Fibroblast of skin of right quadriceps (primary cell): ENCODE results near the gene MTAP.

Source experiments
- DNase-seq: peaks from one replicate; pipeline ENCODE4 v3.0.0-alpha.2; 2013

The MTAP gene

DNA sequence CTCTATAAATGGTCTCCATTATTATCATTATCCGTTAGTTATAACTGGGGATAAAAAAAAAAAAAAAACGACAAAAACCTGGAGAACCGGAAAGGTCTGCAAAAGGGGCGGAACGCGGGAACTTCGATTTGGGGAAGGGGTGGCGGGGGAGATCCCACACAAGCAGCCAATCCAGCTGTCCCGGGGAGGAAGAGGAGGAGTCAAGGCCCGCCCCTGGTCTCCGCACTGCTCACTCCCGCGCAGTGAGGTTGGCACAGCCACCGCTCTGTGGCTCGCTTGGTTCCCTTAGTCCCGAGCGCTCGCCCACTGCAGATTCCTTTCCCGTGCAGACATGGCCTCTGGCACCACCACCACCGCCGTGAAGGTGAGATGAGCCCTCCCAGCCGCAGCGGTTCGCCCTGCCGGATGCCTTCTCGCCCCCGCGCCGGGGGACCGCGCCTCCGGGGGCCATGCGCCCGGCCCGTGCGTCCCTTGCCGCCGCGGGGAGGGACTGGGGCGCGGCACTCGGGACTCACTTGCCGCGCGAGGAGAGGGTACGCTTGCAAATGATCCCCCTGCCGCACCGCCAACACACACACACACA lies at the start of gene MTAP:
Gene MTAP (plus strand): TSS at position 219 of the 583 bp plus-strand sequence. CDS start 113 bp downstream, at position 332.
- DNase-seq = peak; percentile 94

- no peak for DNase-seq
These were observed 48.9 kb upstream of the MTAP start for GRCh38 chr9:21753523-21753922.

- no peak for DNase-seq
These were observed 47.7 kb upstream of the MTAP start for GRCh38 chr9:21754741-21755140.

GRCh38 chr9:21758540-21758939 lies 43.9 kb upstream of the MTAP start:
- DNase-seq = no peak

DNA sequence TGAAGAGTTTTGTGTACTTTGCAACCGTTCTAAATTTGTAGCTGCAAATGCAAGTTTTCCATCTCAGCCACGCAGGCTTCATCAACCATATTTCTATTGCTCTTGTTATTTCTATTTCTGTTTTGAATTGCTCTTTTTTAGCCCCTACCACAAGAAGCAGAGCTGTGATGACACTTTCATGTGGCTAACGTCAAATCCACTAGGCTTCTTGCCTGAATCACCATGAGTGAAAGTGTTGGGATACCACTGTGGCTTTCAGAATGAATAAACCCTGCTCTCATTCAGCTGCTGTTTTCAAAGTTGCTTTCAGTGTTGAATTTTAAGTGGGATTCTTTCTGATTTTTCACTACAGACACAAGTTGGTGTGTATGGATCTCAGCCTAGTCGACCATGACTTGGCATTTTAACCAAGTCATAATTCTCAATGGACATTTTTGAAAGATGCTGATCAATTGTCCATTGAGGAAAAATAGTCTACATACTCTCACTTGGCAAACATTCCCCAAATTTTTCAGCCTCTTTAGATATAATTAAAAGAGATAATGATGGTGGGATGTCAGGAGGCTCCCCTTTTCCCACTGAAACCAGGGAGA lies 41.0 kb upstream of the MTAP start:
- no peak for DNase-seq

DNA sequence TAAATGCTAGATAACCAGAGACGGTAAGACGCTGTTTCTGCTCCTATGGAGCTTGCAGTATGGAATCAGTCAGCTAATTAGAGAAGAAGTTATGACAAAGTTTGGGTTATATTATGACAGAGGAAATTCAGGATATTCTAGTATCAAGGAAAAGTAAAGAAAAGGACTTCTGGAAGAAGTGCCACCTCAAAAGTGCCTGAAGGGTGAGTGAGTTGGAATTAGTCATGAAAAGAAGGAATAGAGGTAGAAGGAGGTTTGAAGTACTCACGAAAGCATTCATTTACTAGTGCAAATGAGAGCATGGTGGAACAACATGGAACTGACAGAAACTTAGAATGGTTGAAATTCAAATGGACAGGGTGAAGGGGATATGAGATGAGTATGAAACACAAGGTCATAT lies 40.4 kb upstream of the MTAP start:
- no peak for DNase-seq

DNA sequence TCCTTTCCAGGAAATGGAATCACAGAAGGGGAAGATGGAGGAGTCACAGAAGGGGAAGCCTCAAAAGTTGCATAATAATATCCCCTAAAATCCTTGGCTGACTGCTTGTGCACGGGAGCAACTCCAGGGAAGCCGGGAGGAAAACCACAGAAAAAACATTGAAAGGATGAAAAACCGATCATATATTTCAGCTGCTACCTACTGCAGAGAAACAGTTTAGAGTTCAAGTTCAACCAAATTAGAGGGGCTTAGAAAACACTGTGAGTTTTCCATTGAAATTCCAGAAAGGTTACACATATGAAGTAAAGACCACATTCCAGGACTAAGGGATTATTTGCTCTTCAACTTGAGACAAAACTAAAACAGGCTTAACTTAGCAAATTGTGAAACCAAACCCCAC lies 37.6 kb upstream of the MTAP start:
- DNase-seq = peak; percentile 84

GRCh38 chr9:21766096-21766495 lies 36.3 kb upstream of the MTAP start:
- DNase-seq = no peak

DNA sequence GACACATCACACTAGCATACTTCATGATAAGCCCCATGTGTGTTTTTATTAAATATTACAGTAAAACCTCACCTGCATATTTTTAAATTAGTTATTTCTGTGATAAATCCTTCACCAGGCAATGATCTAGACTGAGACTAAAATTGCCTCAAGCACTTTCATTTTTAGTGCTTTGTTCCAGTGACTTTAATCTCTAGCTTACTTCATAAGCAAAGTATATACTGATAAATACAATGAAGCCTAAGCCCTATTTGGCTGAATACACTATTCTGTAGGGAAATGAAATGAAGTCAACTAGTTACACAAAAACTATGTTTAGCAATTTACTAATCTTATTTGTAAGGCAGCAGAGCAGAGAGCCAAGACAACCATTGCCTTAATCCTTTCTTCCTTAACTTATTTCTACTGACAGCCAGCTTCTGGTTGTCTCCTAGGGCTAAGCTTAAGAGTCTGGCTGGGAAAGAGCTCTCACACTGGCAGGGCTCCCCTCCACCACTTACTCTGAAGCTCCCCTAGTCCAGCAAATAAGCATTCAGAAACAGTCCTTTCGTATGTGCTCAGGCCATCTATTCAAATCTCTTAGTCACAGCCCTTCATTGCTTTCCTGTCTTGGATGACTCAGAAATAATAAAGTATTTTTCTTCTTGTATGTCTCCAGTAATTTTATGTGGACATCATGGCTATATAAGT lies 31.4 kb upstream of the MTAP start:
- peak; percentile 87 for DNase-seq

DNA sequence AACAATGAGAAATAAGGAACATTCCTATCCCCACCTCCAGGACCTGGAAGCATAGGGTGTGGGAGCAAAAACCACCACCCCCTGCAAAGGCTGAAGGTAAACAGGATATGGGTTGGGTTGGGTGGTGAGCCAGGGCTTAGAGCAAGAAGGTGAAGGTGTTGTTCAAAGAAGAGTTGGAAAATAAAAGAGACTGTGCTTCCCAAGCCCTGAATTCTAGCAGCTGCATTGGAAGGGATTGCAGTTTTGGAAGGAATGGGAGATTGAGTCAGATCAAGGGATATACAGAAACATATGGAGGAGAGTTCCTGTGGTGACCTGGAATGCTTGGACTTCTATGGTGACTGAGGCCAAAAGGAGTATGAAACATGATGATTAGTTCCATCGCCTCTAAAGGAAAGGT lies 24.7 kb upstream of the MTAP start:
- DNase-seq = peak; percentile 95

DNA sequence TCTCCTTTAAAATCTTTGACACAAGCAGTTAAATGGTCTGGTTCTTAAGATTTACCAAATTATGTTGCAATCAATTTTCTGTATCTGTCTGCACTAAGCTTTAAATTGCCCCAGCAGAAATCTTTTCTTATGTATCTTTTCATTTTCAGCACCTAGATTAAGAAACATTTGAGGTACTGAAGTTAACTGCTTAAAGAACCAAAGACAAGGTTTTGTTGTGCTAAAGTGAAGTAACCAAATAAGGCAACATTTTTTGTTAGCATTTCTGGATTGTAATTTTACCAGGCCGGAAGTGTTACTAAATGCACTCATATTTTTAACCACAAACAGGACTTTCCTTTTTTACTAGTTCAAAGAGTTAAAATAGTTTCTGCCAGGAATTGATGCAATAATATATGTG lies 24.1 kb upstream of the MTAP start:
- DNase-seq = peak; percentile 88

DNA sequence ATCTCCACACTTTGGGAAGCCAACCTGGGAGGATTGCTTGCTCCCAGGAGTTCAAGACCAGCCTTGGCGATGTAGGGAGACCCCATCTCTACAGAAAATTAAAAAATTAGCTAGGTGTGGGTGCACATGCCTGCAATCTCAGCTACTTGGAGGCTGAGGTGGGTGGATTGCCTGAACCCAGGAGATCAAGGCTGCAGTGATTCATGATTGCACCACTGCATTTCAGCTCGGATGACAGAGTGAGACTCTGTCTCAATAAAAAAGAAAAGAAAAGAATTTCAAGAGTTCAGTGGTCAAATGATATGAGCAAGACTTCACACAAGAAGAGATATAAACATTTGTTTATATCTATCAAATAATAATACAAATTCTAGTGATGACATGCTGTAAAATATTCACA lies 23.0 kb upstream of the MTAP start:
- no peak for DNase-seq

DNA sequence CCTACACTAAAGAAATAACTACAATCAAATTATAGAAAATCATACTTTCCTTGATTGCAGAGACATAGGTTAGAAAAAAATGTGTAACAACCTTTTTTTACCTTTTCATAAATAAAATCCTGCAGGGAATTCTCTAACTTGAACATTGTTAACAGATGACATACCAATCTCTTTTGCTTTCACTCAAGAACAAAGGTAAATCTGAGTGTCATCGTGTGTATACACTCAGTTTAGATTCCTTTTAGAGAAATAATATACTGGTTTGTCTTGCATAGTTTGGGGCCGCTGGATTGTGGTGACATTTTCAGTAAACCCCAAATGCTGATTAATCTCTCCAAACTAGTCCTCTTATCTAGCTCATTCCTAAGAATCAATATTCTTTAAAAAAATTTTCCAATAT lies 20.8 kb upstream of the MTAP start:
- DNase-seq = no peak

DNA sequence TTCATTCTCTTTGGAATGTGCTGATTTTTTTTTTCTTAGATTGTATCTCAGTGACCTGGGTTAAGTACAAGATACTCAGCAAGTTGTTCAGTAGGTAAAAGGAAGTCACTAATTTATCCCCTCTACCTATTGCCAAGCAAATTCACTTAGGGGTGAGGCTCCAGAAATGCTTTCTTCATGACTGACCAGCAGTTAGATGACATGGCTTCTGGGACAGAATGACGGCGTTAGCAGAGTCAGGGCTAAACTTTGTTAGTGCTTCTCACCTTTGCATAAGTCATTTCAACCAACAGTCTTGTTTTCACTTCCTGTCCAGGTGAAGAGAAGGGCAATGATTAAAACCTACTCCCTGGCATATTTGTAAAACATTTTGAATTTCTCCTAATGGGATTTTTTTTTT lies 20.2 kb upstream of the MTAP start:
- DNase-seq = no peak

DNA sequence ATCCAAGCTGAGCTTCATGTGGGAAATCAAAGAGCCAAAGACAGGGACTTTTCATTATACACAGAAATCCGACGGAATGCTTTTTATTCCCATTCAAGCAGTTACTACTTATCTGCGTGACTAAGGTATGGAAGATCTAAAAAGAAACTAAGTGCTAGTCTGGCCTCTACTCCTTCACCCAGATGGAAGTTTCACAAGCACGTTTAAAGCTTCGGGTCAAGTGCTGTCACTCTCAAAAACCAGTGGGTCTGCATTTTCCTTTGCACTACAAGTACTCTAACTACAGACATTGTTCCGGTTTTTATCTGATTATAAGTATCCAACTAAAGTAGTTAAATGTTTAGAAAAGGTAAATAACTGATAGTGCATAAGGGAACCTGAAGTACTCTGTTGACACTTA lies 13.7 kb upstream of the MTAP start:
- DNase-seq = peak; percentile 14

GRCh38 chr9:21789541-21790037 lies 12.8 kb upstream of the MTAP start:
- peak; percentile 90 for DNase-seq

DNA sequence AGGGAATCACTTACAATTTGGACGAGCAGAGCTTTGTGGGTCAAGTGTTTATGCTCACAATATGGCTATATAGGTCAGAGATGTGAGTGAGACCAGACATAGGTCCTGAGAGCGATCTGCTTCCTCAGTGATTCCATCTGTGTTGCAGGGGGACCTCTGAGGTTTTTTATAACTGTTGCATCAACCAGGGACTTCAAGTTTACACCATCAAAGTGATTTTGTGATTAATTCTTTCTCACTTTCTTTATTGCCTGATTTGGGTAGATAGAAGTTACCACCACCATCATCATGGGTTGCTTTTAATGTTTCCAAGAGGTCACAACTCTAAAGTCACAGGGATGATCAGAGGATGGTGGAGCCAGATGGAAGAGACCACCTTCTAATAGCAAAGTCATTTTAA lies 7.0 kb upstream of the MTAP start:
- no peak for DNase-seq

DNA sequence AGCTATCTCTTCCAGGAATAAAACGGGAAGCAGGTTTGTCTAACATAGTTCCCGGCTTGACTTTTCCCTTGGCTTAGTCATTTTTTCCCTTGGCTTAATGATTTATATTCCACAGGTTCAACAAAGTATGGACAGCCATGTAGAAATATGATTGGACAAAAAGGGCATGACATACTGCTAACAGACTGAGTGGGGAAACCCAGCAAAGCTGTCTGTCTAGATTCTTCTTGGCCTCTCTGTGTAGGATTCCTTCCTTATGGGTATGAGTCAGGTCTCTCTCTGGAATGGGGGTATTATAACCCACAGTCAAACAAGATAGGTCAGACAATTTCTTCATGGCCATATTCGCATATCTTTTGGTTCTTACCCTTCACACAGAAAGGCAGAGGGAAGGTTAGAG lies 5.7 kb upstream of the MTAP start:
- DNase-seq = peak; percentile 64

DNA sequence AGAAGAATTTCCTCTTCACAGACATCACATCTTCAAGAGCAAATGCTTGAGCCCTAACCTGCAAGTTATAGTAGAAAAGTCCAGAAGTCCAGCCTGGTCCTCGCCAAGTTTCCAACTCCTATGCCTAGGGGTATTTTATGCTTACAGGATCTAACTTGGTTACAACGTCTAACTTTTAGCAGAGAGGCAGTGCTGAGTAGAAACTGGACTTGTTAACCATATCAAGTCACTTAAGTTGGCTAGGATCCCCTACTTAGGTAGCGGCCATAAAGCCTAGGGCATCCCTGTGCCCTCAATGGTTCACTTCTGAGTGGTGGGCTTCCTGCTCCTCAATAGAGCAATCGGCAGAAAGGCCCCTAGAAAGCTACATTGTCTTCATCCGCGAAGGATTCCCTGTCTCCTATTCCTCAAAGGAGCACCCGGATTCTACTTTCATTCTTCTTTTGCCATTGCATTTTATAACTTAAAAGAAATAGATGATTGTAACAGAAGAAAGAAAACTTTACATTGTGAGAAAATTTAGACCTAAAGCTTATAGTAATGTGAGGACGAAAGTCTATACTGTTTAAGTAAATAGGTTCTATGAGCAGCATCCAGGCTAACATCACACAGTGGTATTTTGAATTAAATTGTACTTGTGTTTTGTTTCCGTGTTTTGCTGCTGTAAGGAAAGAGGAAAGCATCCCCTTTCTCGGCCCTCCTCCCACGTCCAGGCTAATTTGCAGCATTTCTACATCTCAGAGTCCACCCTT lies 1.3 kb upstream of the MTAP start:
- no peak for DNase-seq

- peak; percentile 86 for DNase-seq
These were observed 586 bp upstream of the MTAP start for GRCh38 chr9:21801683-21802417.

DNA sequence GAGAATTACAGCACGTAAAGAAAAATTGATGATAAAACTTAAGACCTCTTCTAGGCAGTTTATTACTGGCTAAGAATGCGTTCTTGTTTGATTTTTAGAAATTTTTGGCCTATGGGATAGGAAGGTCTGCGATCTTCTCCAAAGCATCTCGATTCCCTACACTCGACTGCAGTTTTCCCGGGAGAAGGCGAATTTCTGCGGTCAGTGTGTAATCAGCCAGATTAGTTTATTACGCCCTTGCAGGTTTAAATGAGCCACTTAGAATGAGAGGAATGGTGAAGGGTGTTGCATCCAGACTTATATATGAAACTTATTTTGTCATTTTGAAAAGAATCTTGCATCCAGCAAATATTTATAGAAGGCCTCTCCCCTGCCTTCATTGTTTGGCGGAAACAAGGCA lies 1.2 kb downstream of the MTAP start:
- DNase-seq = no peak

GRCh38 chr9:21804331-21804730 lies 1.9 kb downstream of the MTAP start:
- DNase-seq = no peak

- no peak for DNase-seq
These were observed 2.4 kb downstream of the MTAP start for GRCh38 chr9:21804791-21805190.
